ENCODE measurements around the gene PTPRN2.

DNA sequence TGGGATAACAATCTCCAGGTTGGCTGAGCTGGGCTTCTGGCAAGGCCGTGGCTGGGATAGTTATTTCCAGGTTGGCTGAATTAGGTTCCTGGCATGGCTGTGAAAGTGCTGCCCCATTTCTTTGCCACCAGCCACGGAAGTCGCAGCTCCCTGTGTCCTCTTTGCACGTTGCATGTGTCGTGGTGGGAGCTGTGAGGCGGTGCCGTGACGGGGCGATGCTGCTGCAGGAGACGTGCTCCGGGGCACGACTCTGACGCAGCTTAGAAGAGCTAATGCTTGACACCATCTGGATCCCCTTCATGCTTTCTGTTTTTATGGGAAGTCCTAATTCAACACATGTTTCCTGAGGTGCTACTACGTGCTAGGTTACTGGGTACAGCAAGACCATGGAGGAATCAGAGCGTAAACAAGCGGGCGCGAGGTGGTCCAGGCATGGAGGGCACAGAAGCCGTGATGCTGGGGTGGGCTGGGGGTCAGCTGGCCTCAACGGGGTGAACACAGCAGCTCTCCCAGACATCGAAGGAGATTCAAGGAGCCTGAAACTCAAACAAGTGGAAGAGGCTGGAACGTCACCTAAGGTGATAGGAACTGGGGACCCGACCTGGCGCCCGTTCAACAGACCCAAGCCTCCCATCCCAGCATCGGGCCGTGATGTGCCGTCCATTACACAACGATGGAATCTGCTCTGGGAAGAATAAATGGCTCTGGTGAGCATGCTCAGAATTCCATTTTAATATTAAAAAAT lies 843.7 kb downstream of the PTPRN2 start:
- TF ChIP-seq, protein P1, sequence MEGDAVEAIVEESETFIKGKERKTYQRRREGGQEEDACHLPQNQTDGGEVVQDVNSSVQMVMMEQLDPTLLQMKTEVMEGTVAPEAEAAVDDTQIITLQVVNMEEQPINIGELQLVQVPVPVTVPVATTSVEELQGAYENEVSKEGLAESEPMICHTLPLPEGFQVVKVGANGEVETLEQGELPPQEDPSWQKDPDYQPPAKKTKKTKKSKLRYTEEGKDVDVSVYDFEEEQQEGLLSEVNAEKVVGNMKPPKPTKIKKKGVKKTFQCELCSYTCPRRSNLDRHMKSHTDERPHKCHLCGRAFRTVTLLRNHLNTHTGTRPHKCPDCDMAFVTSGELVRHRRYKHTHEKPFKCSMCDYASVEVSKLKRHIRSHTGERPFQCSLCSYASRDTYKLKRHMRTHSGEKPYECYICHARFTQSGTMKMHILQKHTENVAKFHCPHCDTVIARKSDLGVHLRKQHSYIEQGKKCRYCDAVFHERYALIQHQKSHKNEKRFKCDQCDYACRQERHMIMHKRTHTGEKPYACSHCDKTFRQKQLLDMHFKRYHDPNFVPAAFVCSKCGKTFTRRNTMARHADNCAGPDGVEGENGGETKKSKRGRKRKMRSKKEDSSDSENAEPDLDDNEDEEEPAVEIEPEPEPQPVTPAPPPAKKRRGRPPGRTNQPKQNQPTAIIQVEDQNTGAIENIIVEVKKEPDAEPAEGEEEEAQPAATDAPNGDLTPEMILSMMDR (conservative IDR thresholded peaks at IDR 0.05), result no peak
- no peak for TF ChIP-seq EZH2 (IDR thresholded peaks at IDR 0.05; ENCODE audit: low read depth)

Data from PC-9 (cell line).